Endothelial cell of umbilical vein (primary cell): ENCODE data around the gene S100Z. TPM values are rescaled to one million over a fixed set of nuclear protein-coding genes. Genes with fewer than 3 reads are reported as not detected.
"Not testable (repeated sequence)": the region's sequence is repeated elsewhere in the genome, so short reads cannot be mapped to it uniquely, and the experiment has no call there.

ENCODE experiments used
- BruUV-seq: library from RNA; stranded (reverse); fragments of 400-500 nt; replicated peaks from 2 replicates; lab custom pipeline; 2021; lab: Mats Ljungman, UMichigan
- CTCF ChIA-PET: fragments of 300-600, 350-600 bp; sonication (Branson Sonifier 250); formaldehyde crosslinking; loops from one replicate; lab custom pipeline; 2021; ENCODE audit warnings: antibody characterized with exemption, inconsistent platforms; lab: Charles Lee
- POLR2A ChIA-PET: fragments of 300-600, 350-600 bp; sonication (Branson Sonifier 250); formaldehyde crosslinking; loops from one replicate; lab custom pipeline; 2021; ENCODE audit warnings: antibody characterized with exemption, inconsistent platforms; lab: Charles Lee
- DNase-seq: peaks from one replicate; pipeline ENCODE4 v3.0.0-alpha.2; 2011; ENCODE audit warnings: low read depth, low spot score
- FAIRE-seq: peaks from 2 replicates; lab custom pipeline; 2011; peaks lifted over from hg19 to GRCh38; lab: Jason Lieb, UNC
- H2AFZ ChIP-seq: 2 replicates; pipeline ENCODE4 v1.6.0; 2012; ENCODE audit warnings: low read depth, low read length, control low read depth, inconsistent platforms
- H3K27ac ChIP-seq: 2 replicates; pipeline ENCODE4 v1.5.1; 2011; ENCODE audit warnings: low read depth, mild to moderate bottlenecking, control low read depth, low read length, moderate library complexity; ENCODE audit not compliant: insufficient read depth
- H3K27me3 ChIP-seq, 2 experiments: 2 replicates each; pipeline versions ENCODE4 v1.6.0 to v1.6.1; 2011; ENCODE audit warnings: low read length in 2 of 2, mixed read lengths in 1 of 2; ENCODE audit not compliant: control insufficient read depth in 2 of 2, insufficient read depth in 2 of 2
- H3K36me3 ChIP-seq, 2 experiments: 2 replicates in 1 of 2; 3 replicates in 1 of 2; pipeline ENCODE4 v1.5.1; 2011; ENCODE audit warnings: low read length in 2 of 2, mild to moderate bottlenecking in 1 of 2, moderate library complexity in 1 of 2; ENCODE audit not compliant: control insufficient read depth in 2 of 2, insufficient read depth in 2 of 2; ENCODE audit errors: extremely low read depth in 1 of 2
- H3K4me1 ChIP-seq: 3 replicates; pipeline ENCODE4 v1.5.1; 2011; ENCODE audit warnings: mild to moderate bottlenecking, low read length; ENCODE audit not compliant: control insufficient read depth, insufficient read depth; ENCODE audit errors: extremely low read depth
- H3K4me2 ChIP-seq: 2 replicates; pipeline ENCODE4 v1.6.1; 2011; ENCODE audit warnings: low read length, control low read depth, mixed read lengths; ENCODE audit not compliant: insufficient read depth
- H3K4me3 ChIP-seq, 3 experiments: fragments of 200-600 bp in 1 of 3; sonication (generic), shearing (Covaris generic) in 1 of 3; replicated peaks in 1 of 3; 2 replicates each; pipeline ENCODE4 v1.5.1; 2011 to 2016; ENCODE audit warnings: control low read depth in 3 of 3, low read length in 3 of 3, mild to moderate bottlenecking in 2 of 3, inconsistent platforms in 1 of 3, low read depth in 1 of 3, moderate library complexity in 1 of 3; ENCODE audit not compliant: insufficient read depth in 1 of 3
- H3K79me2 ChIP-seq: 2 replicates; pipeline ENCODE4 v1.6.0; 2012; ENCODE audit warnings: low read length, inconsistent platforms; ENCODE audit not compliant: control insufficient read depth, insufficient read depth
- H3K9ac ChIP-seq: replicated peaks from 2 replicates; pipeline ENCODE3; 2011; ENCODE audit warnings: low read length, control low read depth; ENCODE audit not compliant: insufficient read depth; ENCODE audit errors: extremely low read depth
- H3K9me1 ChIP-seq: replicated peaks from 3 replicates; pipeline ENCODE4 v1.6.0; 2011; ENCODE audit warnings: mild to moderate bottlenecking, low read length; ENCODE audit not compliant: control insufficient read depth, insufficient read depth; ENCODE audit errors: extremely low read depth
- H3K9me3 ChIP-seq: replicated peaks from 2 replicates; pipeline ENCODE4 v1.5.1; 2012; ENCODE audit warnings: low read length, inconsistent platforms; ENCODE audit not compliant: control insufficient read depth, insufficient read depth
- H4K20me1 ChIP-seq: replicated peaks from 2 replicates; pipeline ENCODE3; 2011; ENCODE audit warnings: mild to moderate bottlenecking, low read length; ENCODE audit not compliant: control insufficient read depth, insufficient read depth; ENCODE audit errors: extremely low read depth
- CTCF ChIP-seq, 2 donors: IDR thresholded peaks; 1 replicate in 1 of 2; 2 replicates in 1 of 2; pipeline ENCODE4 v1.5.1; 2011; ENCODE audit warnings: low read length in 2 of 2, mild to moderate bottlenecking in 2 of 2, moderate library complexity in 2 of 2, control low read depth in 1 of 2, inconsistent platforms in 1 of 2, low read depth in 1 of 2; ENCODE audit not compliant: insufficient read depth in 1 of 2; ENCODE audit errors: extremely low read depth in 1 of 2
- EZH2 ChIP-seq: IDR thresholded peaks from 2 replicates; pipeline ENCODE4 v1.6.1; 2012; ENCODE audit warnings: borderline replicate concordance, low read depth, mild to moderate bottlenecking, moderate library complexity, low read length, inconsistent platforms; ENCODE audit not compliant: severe bottlenecking
- FOS ChIP-seq: IDR thresholded peaks from 2 replicates; pipeline ENCODE4 v1.6.1; 2011; ENCODE audit warnings: mild to moderate bottlenecking, low read length, moderate library complexity, borderline replicate concordance; ENCODE audit not compliant: insufficient read depth
- GATA2 ChIP-seq: IDR thresholded peaks from 2 replicates; pipeline ENCODE4 v1.7.0; 2011; ENCODE audit warnings: low read depth, mild to moderate bottlenecking, moderate library complexity, mixed read lengths, low read length; ENCODE audit not compliant: insufficient read length, insufficient read depth
- JUN ChIP-seq: IDR thresholded peaks from 2 replicates; pipeline ENCODE4 v1.6.1; 2011; ENCODE audit warnings: borderline replicate concordance, low read depth; ENCODE audit not compliant: insufficient read length, insufficient read depth
- MAX ChIP-seq: IDR thresholded peaks from 2 replicates; pipeline ENCODE4 v1.6.1; 2011; ENCODE audit not compliant: insufficient read depth, insufficient read length
- MYC ChIP-seq: IDR thresholded peaks from one replicate; pipeline ENCODE4 v1.6.1; 2011; ENCODE audit warnings: mild to moderate bottlenecking, low read depth, low read length
- POLR2A ChIP-seq: IDR thresholded peaks from 2 replicates; pipeline ENCODE4 v1.6.1; 2012; ENCODE audit warnings: low read depth, mild to moderate bottlenecking, control low read depth, low read length
- POLR2AphosphoS5 ChIP-seq: IDR thresholded peaks from 2 replicates; pipeline ENCODE4 v1.6.1; 2012; ENCODE audit warnings: low read depth, mild to moderate bottlenecking, control low read depth, low read length, moderate library complexity; ENCODE audit not compliant: insufficient read depth
- dilution Hi-C: fragments of 300-500 bp; cut with MboI; formaldehyde crosslinking; loops from one replicate; pipeline ENCODE4 v1.15.0; 2019; ENCODE audit warnings: low sequenced_read_pairs; ENCODE audit not compliant: extremely low pct_ligation_motif_present
- intact Hi-C: fragments of 100-400 bp; cut with micrococcal nuclease; formaldehyde crosslinking; loops from one replicate; pipeline ENCODE4 v1.10.0; 2022
- polyA plus RNA-seq, 4 experiments: library from polyadenylated mRNA; depleted of rRNA in 3 of 4; stranded (reverse) in 3 of 4; unstranded in 1 of 4; fragments of >200 nt; gene quantifications; 2 replicates each; pipeline versions ENCODE4 v1.2.1 to v1.2.3, GENCODE V29; 2011 to 2012; ENCODE audit warnings: missing spikeins in 1 of 4
- total RNA-seq: library from RNA; stranded (reverse); gene quantifications from 2 replicates; pipeline ENCODE4 v1.2.3, GENCODE V29; 2021

S100Z gene
- total and polyA plus RNA-seq, 2 donors (not counting 3 experiments of a cell fraction or from before 2014, with no cell fraction given), result not detected

- dilution Hi-C loops (loop anchor here (25.0 kb wide), 1 partner anchor 134 kb away; no protein-coding TSS in a partner anchor), intact Hi-C loops (no loop called here)
- Histone ChIP-seq H3K9me3 (no peaks in the 10 kb centered on the region), H3K79me2 (peaks cover 47% of the 10 kb centered on the region), H3K4me1 (peaks cover 18% of the 10 kb centered on the region), H3K36me3 (no peaks in the 10 kb centered on the region), H3K27ac (no peak overlapping the region), H4K20me1 (peaks cover 2% of the 10 kb centered on the region), H3K9me1 (no peaks in the 10 kb centered on the region), H3K4me3 (peak overlapping the region in 1 of 3 experiments; percentile 80), H2AFZ (no peak overlapping the region), H3K4me2 (peak overlapping the region; percentile 84), H3K9ac (no peak overlapping the region), H3K27me3 (no peaks in the 10 kb centered on the region)
- FAIRE-seq, result no peak
- DNase-seq, result no peak
- TF ChIP-seq POLR2A, result no peak
- TF ChIP-seq MAX, result no peak
- no peak for TF ChIP-seq FOS
- no peak for TF ChIP-seq POLR2AphosphoS5
- no peak for TF ChIP-seq MYC
- TF ChIP-seq EZH2, result no peak
- no peak for TF ChIP-seq CTCF (IDR thresholded peaks at IDR 0.05; ENCODE audit: extremely low read depth in 1 of 2, insufficient read depth in 1 of 2, low read depth in 1 of 2, low read length in 2 of 2)
- TF ChIP-seq JUN, result no peak
- no peak for TF ChIP-seq GATA2
- no TSS peak for BruUV-seq
- ChIA-PET CTCF (interaction anchor here (0.9 to 6.9 kb wide), 5 partner anchors 10 to 47 kb away, joined by 3 to 57 read pairs (median 31); no protein-coding TSS in a partner anchor), POLR2A (interaction anchor here (1.1 kb wide), 1 partner anchor 16 kb away, joined by 3 read pairs; no protein-coding TSS in a partner anchor)
Measured at GRCh38 chr5:76821136-76821535, 28.7 kb upstream of the S100Z start.

- H3K4me2 ChIP-seq, POLR2A ChIA-PET, H3K9me3 ChIP-seq, FAIRE-seq, H3K9ac ChIP-seq, H3K36me3 ChIP-seq, H3K27me3 ChIP-seq, H3K27ac ChIP-seq, H4K20me1 ChIP-seq, intact Hi-C loops, BruUV-seq, H3K9me1 ChIP-seq, H3K4me3 ChIP-seq, H2AFZ ChIP-seq, DNase-seq: not testable (repeated sequence)
- Histone ChIP-seq H3K79me2 (peaks cover 54% of the 10 kb centered on the region), H3K4me1 (peaks cover 18% of the 10 kb centered on the region)
- CTCF ChIA-PET, result interaction anchor here (1.8 kb wide), 1 partner anchor 48 kb away, joined by 10 read pairs; no protein-coding TSS in a partner anchor
- dilution Hi-C loops, result loop anchor here (25.0 kb wide), 1 partner anchor 135 kb away; no protein-coding TSS in a partner anchor
Measured at GRCh38 chr5:76822105-76822731, 27.6 kb upstream of the S100Z start.
